Right lobe of liver (tissue), 6 donors: ENCODE data around the gene CCNL1. TPM values are rescaled to one million over a fixed set of nuclear protein-coding genes. Genes with fewer than 3 reads are reported as not detected.

ENCODE experiments used
- ATAC-seq, 4 donors: fragments of 200-7000 bp; cut with Tn5 transposase; one replicate each; pipeline ENCODE4 v1.9.1; 2020; ENCODE audit warnings: mild to moderate bottlenecking in 4 of 4, moderate library complexity in 4 of 4
- DNase-seq, 3 donors: peaks; one replicate each; pipeline ENCODE4 v3.0.0-alpha.2; 2020
- H3K27ac ChIP-seq, 3 donors: fragments of 200-600 bp; one replicate each; pipeline ENCODE4 v1.8.0; 2022
- H3K27me3 ChIP-seq, 2 donors: fragments of 200-600 bp; one replicate each; pipeline ENCODE4 v1.8.0; 2022
- H3K36me3 ChIP-seq, 4 donors: fragments of 200-600 bp; sonication (generic) in 1 of 4; one replicate each; pipeline versions ENCODE4 v1.5.1 to v1.8.0; 2017 to 2022; ENCODE audit warnings: control low read depth in 1 of 4
- H3K4me1 ChIP-seq, 4 donors: fragments of 200-600 bp; sonication (generic) in 1 of 4; one replicate each; pipeline versions ENCODE4 v1.5.1 to v1.8.0; 2017 to 2022; ENCODE audit warnings: control low read depth in 1 of 4
- H3K4me3 ChIP-seq, 3 donors: fragments of 200-600 bp; one replicate each; pipeline ENCODE4 v1.8.0; 2022
- H3K9me3 ChIP-seq, 4 donors: fragments of 200-600 bp; sonication (generic) in 1 of 4; one replicate each; pipeline versions ENCODE4 v1.5.1 to v1.8.0; 2017 to 2022; ENCODE audit warnings: control low read depth in 1 of 4
- CTCF ChIP-seq, 4 donors: fragments of 200-600 bp in 3 of 4; fragments of 450-650 bp in 1 of 4; IDR thresholded peaks; one replicate each; pipeline versions ENCODE4 v1.5.1 to v1.8.0; 2016 to 2022; ENCODE audit warnings: antibody characterized with exemption in 4 of 4, mild to moderate bottlenecking in 2 of 4
- POLR2A ChIP-seq: fragments of 450-650 bp; IDR thresholded peaks from one replicate; pipeline ENCODE4 v1.6.1; 2017; ENCODE audit warnings: antibody characterized with exemption, mild to moderate bottlenecking
- WGBS: methylation state at CpG from one replicate; pipeline ENCODE4 v1.1.6; 2018; ENCODE audit warnings: low coverage, low lambda C conversion rate; ENCODE audit not compliant: insufficient coverage; ENCODE audit errors: missing lambda C conversion rate; 5-methylcytosine and 5-hydroxymethylcytosine counted together
- intact Hi-C, 2 donors: fragments of 100-400 bp; cut with DNase I; formaldehyde crosslinking; loops; one replicate each; pipeline versions ENCODE4 v1.11.2 to v1.14.1; 2022
- small RNA-seq, 2 experiments: library from RNA; depleted of rRNA; stranded (forward); fragments of <200 nt; gene quantifications; one replicate each; pipeline ENCODE3, GENCODE V24; 2016
- total RNA-seq, 6 experiments: library from RNA; depleted of rRNA in 2 of 6; stranded (reverse); fragments of >200 nt in 2 of 6; fragmentation: NEBNext Ultra II Directional in 3 of 6; extraction: Animal tissue kit (Norgen Biotek cat#: 25700) in 3 of 6; gene quantifications; one replicate each; pipeline versions ENCODE4 v1.1.0 to v1.2.4, GENCODE V29; 2016 to 2023
- donor health status: DM: no; HTN: yes; CAD: no.
- donor health status: DM: no; HTN: no; CAD: no.
- donor health status: DM: no; HTN: no; CAD: no.
- donor health status: DM: no; HTN: yes; CAD: no.
- donor health status: DM: no; HTN: yes; CAD: no.

CCNL1 gene
- total RNA-seq, 6 experiments from 2014 or later, result 34.0 to 153 (median 78.5) TPM

- ATAC-seq, result no peak
- 100% methylated on average over 1 of the region's 4 CpGs for WGBS
These were observed 59.9 kb downstream of the CCNL1 start for GRCh38 chr3:157100096-157100477.

GRCh38 chr3:157099326-157100095, 60.4 kb downstream of the CCNL1 start:
- Histone ChIP-seq H3K36me3 (no peaks in the 10 kb centered on the region), H3K27ac (no peak overlapping the region), H3K4me1 (no peaks in the 10 kb centered on the region), H3K9me3 (no peaks in the 10 kb centered on the region), H3K27me3 (no peaks in the 10 kb centered on the region), H3K4me3 (no peak overlapping the region)
- ATAC-seq (no peak), DNase-seq (no peak)
- TF ChIP-seq CTCF (IDR thresholded peaks at IDR 0.05) (no peak), POLR2A (no peak)
- intact Hi-C loops, result no loop called here
- WGBS, result 86% methylated on average over 8 of the region's 10 CpGs

More at GRCh38 chr3:157100096-157100477, 59.9 kb downstream of the CCNL1 start:
- Histone ChIP-seq H3K36me3 (no peaks in the 10 kb centered on the region), H3K27me3 (no peaks in the 10 kb centered on the region), H3K27ac (no peak overlapping the region), H3K4me1 (no peaks in the 10 kb centered on the region), H3K4me3 (no peak overlapping the region), H3K9me3 (no peaks in the 10 kb centered on the region)
- intact Hi-C loops, result no loop called here
- no peak for TF ChIP-seq POLR2A
- no peak for TF ChIP-seq CTCF (IDR thresholded peaks at IDR 0.05)
- DNase-seq, result no peak

- WGBS, result 63% methylated on average over 3 of the region's 3 CpGs
- DNase-seq, result no peak
- no peak for ATAC-seq
- Histone ChIP-seq H3K36me3 (no peaks in the 10 kb centered on the region), H3K4me1 (no peaks in the 10 kb centered on the region), H3K4me3 (no peak overlapping the region), H3K27me3 (no peaks in the 10 kb centered on the region), H3K9me3 (no peaks in the 10 kb centered on the region), H3K27ac (no peak overlapping the region)
- intact Hi-C loops, result no loop called here
- TF ChIP-seq POLR2A, result no peak
These were observed 61.1 kb downstream of the CCNL1 start for GRCh38 chr3:157098823-157099185.

GRCh38 chr3:157098121-157098822, 61.7 kb downstream of the CCNL1 start:
- no peak overlapping the region for H3K4me3 ChIP-seq
- no peaks in the 10 kb centered on the region for H3K27me3 ChIP-seq
- no peaks in the 10 kb centered on the region for H3K9me3 ChIP-seq
- H3K27ac ChIP-seq, result no peak overlapping the region
- intact Hi-C loops, result no loop called here
- no peaks in the 10 kb centered on the region for H3K4me1 ChIP-seq
- ATAC-seq (no peak), DNase-seq (no peak)
- TF ChIP-seq POLR2A, result no peak
- no peak for TF ChIP-seq CTCF (IDR thresholded peaks at IDR 0.05)
- no peaks in the 10 kb centered on the region for H3K36me3 ChIP-seq
- WGBS, result 83% methylated on average over 2 of the region's 3 CpGs

Small RNAs within 50 kb of the gene (small RNA-seq; reads per million reads assigned to genes)
- gene RF00019 (0 reads per million in 2 experiments), gene RNA5SP146 (0 reads per million in 2 experiments)
